PC-3 (cell line): Measurements from ENCODE around the gene FKBP15. TPM values are rescaled to one million over a fixed set of nuclear protein-coding genes. Genes with fewer than 3 reads are reported as not detected.

ENCODE experiments used
- ATAC-seq: fragments of 200-7000 bp; cut with Tn5 transposase; 2 replicates; pipeline ENCODE4 v1.9.1; 2020; ENCODE audit warnings: mild to moderate bottlenecking, moderate library complexity
- BruUV-seq: library from RNA; stranded (reverse); fragments of 400-500 nt; replicated peaks from 2 replicates; lab custom pipeline; 2021; lab: Mats Ljungman, UMichigan
- CTCF ChIA-PET: fragments of 300-600 bp; sonication (Branson Sonifier 250); formaldehyde crosslinking; loops from one replicate; lab custom pipeline; 2022; ENCODE audit warnings: antibody characterized with exemption; lab: Charles Lee
- POLR2A ChIA-PET: fragments of 300-600 bp; sonication (Branson Sonifier 250); formaldehyde crosslinking; loops from one replicate; lab custom pipeline; 2022; ENCODE audit warnings: antibody characterized with exemption; ENCODE audit not compliant: unreplicated experiment; lab: Charles Lee
- DNase-seq: peaks from one replicate; pipeline ENCODE4 v3.0.0-alpha.2; 2015
- H2AFZ ChIP-seq: fragments of 300-600 bp; sonication (generic); 2 replicates; pipeline ENCODE4 v1.6.0; 2016; ENCODE audit warnings: antibody characterized with exemption, low read length
- H3F3A ChIP-seq: fragments of 300-600 bp; sonication (generic); one replicate; pipeline ENCODE4 v1.6.0; 2017; ENCODE audit warnings: antibody characterized with exemption, low read length, control low read depth, mild to moderate bottlenecking; ENCODE audit not compliant: unreplicated experiment
- H3K27ac ChIP-seq: fragments of 300-600 bp; sonication (generic); 2 replicates; pipeline ENCODE4 v1.5.1; 2016; ENCODE audit warnings: mild to moderate bottlenecking, low read length
- H3K27me3 ChIP-seq: fragments of 300-600 bp; sonication (generic); 2 replicates; pipeline ENCODE4 v1.6.1; 2016; ENCODE audit warnings: low read length, mixed read lengths
- H3K36me3 ChIP-seq: fragments of 300-600 bp; sonication (generic); 2 replicates; pipeline ENCODE4 v1.6.1; 2016; ENCODE audit warnings: low read depth, mixed run types, low read length, mixed read lengths
- H3K4me1 ChIP-seq: fragments of 300-600 bp; sonication (generic); 2 replicates; pipeline ENCODE4 v1.5.1; 2016; ENCODE audit warnings: low read length; ENCODE audit not compliant: insufficient read depth
- H3K4me2 ChIP-seq: fragments of 300-600 bp; sonication (generic); 2 replicates; pipeline ENCODE4 v1.6.0; 2016; ENCODE audit warnings: low read length
- H3K4me3 ChIP-seq: fragments of 300-600 bp; sonication (generic); 2 replicates; pipeline ENCODE4 v1.5.1; 2016; ENCODE audit warnings: mild to moderate bottlenecking, low read length, mixed read lengths
- H3K79me2 ChIP-seq: fragments of 300-600 bp; sonication (generic); 2 replicates; pipeline ENCODE4 v1.6.1; 2017; ENCODE audit warnings: low read length, mixed read lengths
- H3K9ac ChIP-seq: fragments of 300-600 bp; sonication (generic); 2 replicates; pipeline ENCODE4 v1.6.0; 2016; ENCODE audit warnings: mild to moderate bottlenecking, low read length
- H3K9me2 ChIP-seq: fragments of 300-600 bp; sonication (generic); replicated peaks from 2 replicates; pipeline ENCODE4 v1.6.1; 2016; ENCODE audit warnings: mixed run types, low read length, mixed read lengths
- H3K9me3 ChIP-seq: fragments of 300-600 bp; sonication (generic); 2 replicates; pipeline ENCODE4 v1.6.1; 2016; ENCODE audit warnings: low read length, mixed read lengths
- H4K20me1 ChIP-seq: fragments of 300-600 bp; sonication (generic); 2 replicates; pipeline ENCODE4 v1.6.1; 2016; ENCODE audit warnings: low read length, mixed read lengths
- EZH2 ChIP-seq: fragments of 300-600 bp; sonication (generic); IDR thresholded peaks from one replicate; pipeline ENCODE4 v1.6.1; 2017; ENCODE audit warnings: antibody characterized with exemption, mild to moderate bottlenecking, low read length; ENCODE audit not compliant: unreplicated experiment
- EZH2phosphoT487 ChIP-seq: fragments of 300-600 bp; sonication (generic); IDR thresholded peaks from 2 replicates; pipeline ENCODE4 v1.6.1; 2018; ENCODE audit warnings: mild to moderate bottlenecking, antibody characterized with exemption, low read length, borderline replicate concordance
- intact Hi-C: fragments of 100-400 bp; cut with micrococcal nuclease; formaldehyde crosslinking; loops from 2 replicates; pipeline ENCODE4 v1.9.0; 2023
- total RNA-seq: library from RNA; depleted of rRNA; stranded (reverse); fragments of >200 nt; gene quantifications from 2 replicates; pipeline ENCODE4 v1.2.3, GENCODE V29; 2014
- TF ChIP-seq, protein P1 (sequence below): fragments of 300-600 bp; sonication (generic); conservative IDR thresholded peaks from 2 replicates; pipeline ENCODE4 v1.5.1; 2017; ENCODE audit warnings: antibody characterized with exemption, low read depth, mild to moderate bottlenecking, low read length

Gene FKBP15
- total RNA-seq, 1 experiment from 2014 or later = 15.0 TPM

DNA sequence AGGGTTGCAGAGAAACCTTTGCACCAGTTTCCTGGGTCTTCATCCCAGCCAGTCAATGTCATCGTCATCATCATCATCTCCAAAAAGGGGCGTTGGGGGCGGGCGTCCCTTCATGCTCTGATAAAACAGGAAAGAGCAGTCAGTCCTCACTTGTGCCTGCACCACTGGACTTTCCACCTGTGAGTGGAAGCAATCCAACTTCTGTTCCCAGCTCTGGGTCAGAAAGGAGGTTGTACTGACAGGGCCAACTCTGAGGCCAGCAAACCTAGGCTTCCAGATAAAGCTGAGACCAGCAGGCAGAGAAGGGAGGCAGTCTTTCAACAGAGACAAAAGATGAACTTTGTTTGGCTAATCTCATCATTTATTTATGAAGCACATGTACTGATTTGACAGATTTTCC lies 55.0 kb downstream of the FKBP15 start:
- intact Hi-C loops = no loop called here
- DNase-seq = no peak

DNA sequence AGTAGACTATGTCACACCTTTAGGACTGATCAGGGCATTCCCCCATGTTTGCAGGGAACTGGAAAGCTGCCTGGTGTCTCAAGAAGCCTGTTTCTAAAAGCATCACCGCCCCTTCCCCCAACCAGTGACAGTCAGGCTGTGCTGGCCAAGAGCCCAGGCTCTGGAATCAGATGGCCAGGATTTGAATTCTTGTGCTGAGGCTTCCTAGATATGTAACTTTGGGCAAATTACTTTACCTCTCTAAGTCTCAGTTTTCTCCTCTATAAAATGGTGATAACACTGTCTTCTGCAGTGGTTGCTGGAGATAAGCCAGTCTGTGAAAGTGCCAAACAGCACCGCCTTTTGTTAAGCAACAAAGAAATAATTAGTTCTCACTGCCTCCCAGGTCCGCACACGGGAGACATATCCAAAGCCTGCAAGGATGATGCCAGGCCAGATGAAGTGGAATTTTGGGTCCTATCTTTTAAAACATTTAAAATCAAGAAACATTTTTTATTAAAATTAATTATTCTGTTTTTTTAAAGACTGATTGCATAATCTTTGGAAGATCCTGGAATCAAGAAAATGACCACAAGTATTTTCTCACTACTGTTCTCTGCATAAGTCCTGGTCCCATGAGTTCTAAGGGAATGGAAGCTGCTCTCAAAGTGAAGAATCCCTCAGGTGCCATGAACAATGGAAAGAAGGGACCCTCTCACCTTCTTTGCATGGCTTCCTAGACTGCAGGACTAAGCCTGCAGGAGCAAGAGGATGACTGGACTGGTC lies 56.4 kb downstream of the FKBP15 start:
- POLR2A ChIA-PET = no interaction called here

More for the DNA sequence above, 55.0 kb downstream of the FKBP15 start:
- Histone ChIP-seq H3K27me3 (no peaks in the 10 kb centered on the region), H3K4me1 (no peaks in the 10 kb centered on the region), H3F3A (no peaks in the 10 kb centered on the region), H3K27ac (no peak overlapping the region), H3K9me3 (no peaks in the 10 kb centered on the region), H3K9ac (no peak overlapping the region), H3K4me2 (no peak overlapping the region), H3K9me2 (no peaks in the 10 kb centered on the region), H2AFZ (no peak overlapping the region), H3K79me2 (no peaks in the 10 kb centered on the region), H4K20me1 (no peaks in the 10 kb centered on the region), H3K4me3 (no peak overlapping the region), H3K36me3 (peaks cover 18% of the 10 kb centered on the region)
- ChIA-PET CTCF (no interaction called here), POLR2A (no interaction called here)
- no TSS peak for BruUV-seq
- ATAC-seq = no peak
- no peak for TF ChIP-seq EZH2phosphoT487

DNA sequence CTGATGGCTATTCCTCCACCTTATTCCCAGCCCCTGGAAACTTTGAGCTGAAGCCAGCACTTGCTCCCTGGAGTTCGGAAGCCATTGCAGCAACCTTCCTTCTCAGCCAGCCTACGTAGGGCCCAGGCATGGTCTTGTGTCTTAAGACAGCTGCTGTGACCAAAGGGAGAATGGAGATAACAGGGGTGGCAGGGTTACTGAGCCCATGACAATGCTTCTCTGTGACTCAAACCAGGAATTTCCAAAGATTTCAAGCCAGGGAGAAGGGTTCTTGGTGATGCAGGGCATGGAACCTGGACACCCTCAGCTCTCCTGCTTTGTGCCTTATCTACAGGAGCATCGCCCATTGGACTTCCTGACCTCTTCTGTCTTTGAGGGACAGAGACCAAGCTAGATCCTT lies 58.1 kb downstream of the FKBP15 start:
- BruUV-seq = no TSS peak
- no peaks in the 10 kb centered on the region for H3K27me3 ChIP-seq
- H3K4me1 ChIP-seq = no peaks in the 10 kb centered on the region
- H4K20me1 ChIP-seq = no peaks in the 10 kb centered on the region
- intact Hi-C loops = no loop called here
- H3K9ac ChIP-seq = no peak overlapping the region
- H3F3A ChIP-seq = no peaks in the 10 kb centered on the region
- no peak overlapping the region for H3K27ac ChIP-seq
- peaks cover 5% of the 10 kb centered on the region; the same call in 1 of the 2 replicates for H3K36me3 ChIP-seq
- ChIA-PET POLR2A (no interaction called here), CTCF (no interaction called here)
- no peaks in the 10 kb centered on the region for H3K79me2 ChIP-seq
- H3K4me2 ChIP-seq = no peak overlapping the region
- no peak for DNase-seq
- TF ChIP-seq EZH2 (no peak), EZH2phosphoT487 (no peak)
- TF ChIP-seq, protein P1, sequence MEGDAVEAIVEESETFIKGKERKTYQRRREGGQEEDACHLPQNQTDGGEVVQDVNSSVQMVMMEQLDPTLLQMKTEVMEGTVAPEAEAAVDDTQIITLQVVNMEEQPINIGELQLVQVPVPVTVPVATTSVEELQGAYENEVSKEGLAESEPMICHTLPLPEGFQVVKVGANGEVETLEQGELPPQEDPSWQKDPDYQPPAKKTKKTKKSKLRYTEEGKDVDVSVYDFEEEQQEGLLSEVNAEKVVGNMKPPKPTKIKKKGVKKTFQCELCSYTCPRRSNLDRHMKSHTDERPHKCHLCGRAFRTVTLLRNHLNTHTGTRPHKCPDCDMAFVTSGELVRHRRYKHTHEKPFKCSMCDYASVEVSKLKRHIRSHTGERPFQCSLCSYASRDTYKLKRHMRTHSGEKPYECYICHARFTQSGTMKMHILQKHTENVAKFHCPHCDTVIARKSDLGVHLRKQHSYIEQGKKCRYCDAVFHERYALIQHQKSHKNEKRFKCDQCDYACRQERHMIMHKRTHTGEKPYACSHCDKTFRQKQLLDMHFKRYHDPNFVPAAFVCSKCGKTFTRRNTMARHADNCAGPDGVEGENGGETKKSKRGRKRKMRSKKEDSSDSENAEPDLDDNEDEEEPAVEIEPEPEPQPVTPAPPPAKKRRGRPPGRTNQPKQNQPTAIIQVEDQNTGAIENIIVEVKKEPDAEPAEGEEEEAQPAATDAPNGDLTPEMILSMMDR = no peak
- H3K9me3 ChIP-seq = no peaks in the 10 kb centered on the region
- H3K9me2 ChIP-seq = no peaks in the 10 kb centered on the region
- ATAC-seq = no peak
- no peak overlapping the region for H2AFZ ChIP-seq
- H3K4me3 ChIP-seq = no peak overlapping the region

More for the DNA sequence above, 56.4 kb downstream of the FKBP15 start:
- no TSS peak for BruUV-seq
- Histone ChIP-seq H2AFZ (no peak overlapping the region), H3F3A (no peaks in the 10 kb centered on the region), H3K36me3 (peaks cover 13% of the 10 kb centered on the region), H3K4me3 (no peak overlapping the region), H3K9ac (no peak overlapping the region), H3K27ac (no peak overlapping the region), H3K4me1 (no peaks in the 10 kb centered on the region), H3K9me2 (no peaks in the 10 kb centered on the region), H3K79me2 (no peaks in the 10 kb centered on the region), H4K20me1 (no peaks in the 10 kb centered on the region), H3K4me2 (no peak overlapping the region), H3K9me3 (no peaks in the 10 kb centered on the region), H3K27me3 (no peaks in the 10 kb centered on the region)
- ATAC-seq = no peak
- CTCF ChIA-PET = no interaction called here
- TF ChIP-seq EZH2 (no peak), EZH2phosphoT487 (no peak)
- TF ChIP-seq, protein P1 = no peak
- intact Hi-C loops = no loop called here
- DNase-seq = no peak
